H1 (cell line): ENCODE data around the gene ATG2B. TPM values are rescaled to one million over a fixed set of nuclear protein-coding genes. Genes with fewer than 3 reads are reported as not detected.
A peak's percentile ranks its signal among the peaks of the same experiment; 100 is the strongest.

Experiments
- CTCF ChIA-PET: fragments of 300-600 bp; sonication (Branson Sonifier 250); formaldehyde crosslinking; loops from one replicate; lab custom pipeline; 2021; ENCODE audit not compliant: partially characterized antibody; lab: Charles Lee
- POLR2A ChIA-PET: fragments of 300-600 bp; sonication (Branson Sonifier 250); formaldehyde crosslinking; loops from one replicate; lab custom pipeline; 2021; ENCODE audit warnings: inconsistent platforms; ENCODE audit not compliant: partially characterized antibody; lab: Charles Lee
- DNase-seq, 2 experiments: peaks; one replicate each; pipeline versions ENCODE4 v3.0.0 to v3.0.0-alpha.2; 2010 to 2022; ENCODE audit warnings: low spot score in 2 of 2, low read depth in 1 of 2, mixed read lengths in 1 of 2
- FAIRE-seq: peaks from 2 replicates; lab custom pipeline; 2011; peaks lifted over from hg19 to GRCh38; lab: Jason Lieb, UNC
- H2AFZ ChIP-seq: 2 replicates; pipeline ENCODE4 v1.8.1; 2012; ENCODE audit warnings: low read length, inconsistent platforms
- H2AK5ac ChIP-seq: 2 replicates; pipeline ENCODE4 v1.6.1; 2013; ENCODE audit warnings: low read depth, low read length
- H2BK120ac ChIP-seq: replicated peaks from 2 replicates; pipeline ENCODE3; 2013; ENCODE audit warnings: low read depth, low read length, inconsistent platforms
- H2BK12ac ChIP-seq: 2 replicates; pipeline ENCODE4 v1.6.1; 2013; ENCODE audit warnings: low read depth, low read length
- H2BK15ac ChIP-seq: 2 replicates; pipeline ENCODE4 v1.6.1; 2013; ENCODE audit warnings: low read length
- H2BK20ac ChIP-seq: 2 replicates; pipeline ENCODE4 v1.6.1; 2013; ENCODE audit warnings: low read length
- H2BK5ac ChIP-seq: 2 replicates; pipeline ENCODE4 v1.6.1; 2013; ENCODE audit warnings: low read depth, low read length
- H3K14ac ChIP-seq: 2 replicates; pipeline ENCODE4 v1.6.1; 2013; ENCODE audit warnings: inconsistent platforms; ENCODE audit not compliant: insufficient read length
- H3K18ac ChIP-seq: 2 replicates; pipeline ENCODE4 v1.6.1; 2013; ENCODE audit warnings: low read length; ENCODE audit errors: extremely low read depth
- H3K23ac ChIP-seq: 2 replicates; pipeline ENCODE4 v1.6.1; 2013; ENCODE audit warnings: inconsistent platforms; ENCODE audit not compliant: insufficient read length
- H3K23me2 ChIP-seq: 2 replicates; pipeline ENCODE4 v1.6.1; 2013; ENCODE audit warnings: low read depth, low read length
- H3K27ac ChIP-seq: 2 replicates; pipeline ENCODE4 v1.6.1; 2011; ENCODE audit warnings: low read depth, low read length, inconsistent platforms
- H3K27me3 ChIP-seq, 4 experiments: replicated peaks in 1 of 4; 1 replicate in 1 of 4; 2 replicates in 3 of 4; pipeline versions ENCODE4 v1.6.1 to v1.8.1; 2011 to 2013; ENCODE audit warnings: low read length in 3 of 4, mild to moderate bottlenecking in 3 of 4, inconsistent platforms in 2 of 4, mixed read lengths in 2 of 4, moderate library complexity in 1 of 4; ENCODE audit not compliant: control insufficient read depth in 3 of 4, insufficient read depth in 3 of 4; ENCODE audit errors: extremely low read depth in 1 of 4
- H3K36me3 ChIP-seq, 4 experiments: 2 replicates each; pipeline versions ENCODE4 v1.6.1 to v1.8.1; 2011 to 2013; ENCODE audit warnings: mild to moderate bottlenecking in 4 of 4, low read length in 3 of 4, moderate library complexity in 2 of 4, control low read depth in 1 of 4, inconsistent platforms in 1 of 4; ENCODE audit not compliant: insufficient read depth in 4 of 4, control insufficient read depth in 2 of 4
- H3K4ac ChIP-seq: replicated peaks from 2 replicates; pipeline ENCODE3; 2013; ENCODE audit warnings: low read length, low read depth, mixed read lengths, inconsistent platforms; ENCODE audit not compliant: insufficient read length
- H3K4me1 ChIP-seq, 4 experiments: replicated peaks in 1 of 4; 1 replicate in 1 of 4; 2 replicates in 3 of 4; pipeline versions ENCODE4 v1.6.1 to v1.8.1; 2011 to 2013; ENCODE audit warnings: low read length in 3 of 4, inconsistent platforms in 2 of 4, mixed read lengths in 1 of 4; ENCODE audit not compliant: insufficient read depth in 4 of 4, control insufficient read depth in 3 of 4
- H3K4me2 ChIP-seq, 2 experiments: 2 replicates each; pipeline versions ENCODE4 v1.6.1 to v1.8.1; 2011 to 2013; ENCODE audit warnings: low read depth in 2 of 2, low read length in 2 of 2, control low read depth in 1 of 2, inconsistent platforms in 1 of 2, mild to moderate bottlenecking in 1 of 2; ENCODE audit not compliant: insufficient read depth in 1 of 2
- H3K4me3 ChIP-seq, 4 experiments: fragments of 200-600, 300-600 bp in 1 of 4; sonication (generic), shearing (Covaris generic), sonication (Bioruptor Twin) in 1 of 4; 2 replicates each; pipeline versions ENCODE4 v1.5.1 to v1.8.1; 2011 to 2016; ENCODE audit warnings: low read length in 4 of 4, low read depth in 3 of 4, control low read depth in 2 of 4, inconsistent platforms in 2 of 4, mild to moderate bottlenecking in 2 of 4, mixed read lengths in 1 of 4, moderate library complexity in 1 of 4; ENCODE audit not compliant: insufficient read depth in 2 of 4; ENCODE audit errors: extremely low read depth in 1 of 4
- H3K56ac ChIP-seq: replicated peaks from 2 replicates; pipeline ENCODE3; 2013; ENCODE audit warnings: low read depth, mild to moderate bottlenecking, mixed read lengths, low read length, inconsistent platforms; ENCODE audit not compliant: insufficient read length
- H3K79me1 ChIP-seq: 2 replicates; pipeline ENCODE4 v1.6.1; 2013; ENCODE audit warnings: low read depth, low read length, control low read depth
- H3K79me2 ChIP-seq, 2 experiments: 2 replicates each; pipeline versions ENCODE4 v1.6.1 to v1.8.1; 2012 to 2013; ENCODE audit warnings: low read length in 2 of 2, mild to moderate bottlenecking in 2 of 2, inconsistent platforms in 1 of 2; ENCODE audit not compliant: insufficient read depth in 2 of 2, control insufficient read depth in 1 of 2
- H3K9ac ChIP-seq, 4 experiments: replicated peaks in 1 of 4; 1 replicate in 1 of 4; 2 replicates in 3 of 4; pipeline versions ENCODE4 v1.6.1 to v1.8.1; 2011 to 2013; ENCODE audit warnings: low read depth in 3 of 4, low read length in 3 of 4, control low read depth in 2 of 4, mild to moderate bottlenecking in 2 of 4, moderate library complexity in 2 of 4, inconsistent platforms in 1 of 4; ENCODE audit errors: extremely low read depth in 1 of 4
- H3K9me3 ChIP-seq, 2 experiments: 2 replicates each; pipeline versions ENCODE4 v1.6.1 to v1.8.1; 2012 to 2013; ENCODE audit warnings: mild to moderate bottlenecking in 2 of 2, moderate library complexity in 2 of 2, control low read depth in 1 of 2, inconsistent platforms in 1 of 2, low read depth in 1 of 2, low read length in 1 of 2, mixed read lengths in 1 of 2; ENCODE audit not compliant: insufficient read depth in 2 of 2
- H4K20me1 ChIP-seq, 2 experiments: replicated peaks in 1 of 2; 2 replicates each; pipeline versions ENCODE3 to v1.8.1; 2011 to 2013; ENCODE audit warnings: inconsistent platforms in 2 of 2, low read length in 2 of 2, mild to moderate bottlenecking in 1 of 2; ENCODE audit not compliant: insufficient read depth in 2 of 2, control insufficient read depth in 1 of 2
- H4K5ac ChIP-seq: 2 replicates; pipeline ENCODE4 v1.6.1; 2013; ENCODE audit warnings: low read length, low read depth, mixed read lengths, inconsistent platforms; ENCODE audit not compliant: insufficient read length
- H4K8ac ChIP-seq: 2 replicates; pipeline ENCODE4 v1.8.0; 2013; ENCODE audit warnings: mild to moderate bottlenecking, moderate library complexity, low read length, inconsistent platforms; ENCODE audit not compliant: insufficient read depth; ENCODE audit errors: extremely low read depth
- H4K91ac ChIP-seq: replicated peaks from 2 replicates; pipeline ENCODE3; 2013; ENCODE audit warnings: low read length, mixed read lengths, inconsistent platforms; ENCODE audit not compliant: insufficient read length
- CBX8 ChIP-seq: fragments of 300-800, 300-1000 bp; sonication (generic); IDR thresholded peaks from 2 replicates; pipeline ENCODE4 v1.7.1; 2016; ENCODE audit warnings: low read depth, low read length, borderline replicate concordance
- CTCF ChIP-seq, 3 experiments: IDR thresholded peaks; 1 replicate in 2 of 3; 2 replicates in 1 of 3; pipeline versions ENCODE4 v1.5.1 to v1.6.1; 2011; ENCODE audit warnings: low read length in 3 of 3, mild to moderate bottlenecking in 3 of 3, inconsistent platforms in 2 of 3, low read depth in 1 of 3, moderate library complexity in 1 of 3; ENCODE audit not compliant: insufficient read depth in 1 of 3; ENCODE audit errors: control extremely low read depth in 1 of 3
- E2F6 ChIP-seq: IDR thresholded peaks from 2 replicates; pipeline ENCODE4 v1.6.1; 2012; ENCODE audit warnings: inconsistent platforms
- EGR1 ChIP-seq: IDR thresholded peaks from 2 replicates; pipeline ENCODE4 v1.6.1; 2011; ENCODE audit warnings: low read depth, low read length, borderline replicate concordance
- JUN ChIP-seq: IDR thresholded peaks from 2 replicates; pipeline ENCODE4 v1.6.1; 2011; ENCODE audit warnings: low read depth, mild to moderate bottlenecking, improper control_type of control experiment, low read length
- NRF1 ChIP-seq: IDR thresholded peaks from 2 replicates; pipeline ENCODE4 v1.6.1; 2011; ENCODE audit warnings: mild to moderate bottlenecking, low read depth, low read length, improper control_type of control experiment
- PHF8 ChIP-seq: fragments of 200-600 bp; sonication (generic); conservative IDR thresholded peaks from 2 replicates; pipeline ENCODE4 v1.7.1; 2012; ENCODE audit warnings: low read depth, mild to moderate bottlenecking, inconsistent platforms, low read length, moderate library complexity
- POLR2AphosphoS5 ChIP-seq: IDR thresholded peaks from 2 replicates; pipeline ENCODE4 v1.6.1; 2011; ENCODE audit warnings: low read depth, low read length
- RXRA ChIP-seq: IDR thresholded peaks from 2 replicates; pipeline ENCODE4 v1.6.1; 2011; ENCODE audit warnings: low read depth, mild to moderate bottlenecking, low read length, moderate library complexity; ENCODE audit not compliant: insufficient read depth
- SIRT6 ChIP-seq: IDR thresholded peaks from one replicate; pipeline ENCODE4 v1.7.1; 2012; ENCODE audit warnings: low read length, inconsistent platforms
- TEAD4 ChIP-seq: IDR thresholded peaks from 2 replicates; pipeline ENCODE4 v1.6.1; 2012; ENCODE audit warnings: low read depth, low read length, inconsistent platforms, mixed read lengths
- WGBS, 2 experiments: shearing (Covaris generic) in 1 of 2; methylation state at CpG; one replicate each; pipeline versions ENCODE4 v1.1.6 to v1.1.7; 2013 to 2015; ENCODE audit warnings: low lambda C conversion rate in 2 of 2, mixed read lengths in 2 of 2, inconsistent platforms in 1 of 2, low coverage in 1 of 2, missing lambda C conversion rate in 1 of 2; ENCODE audit not compliant: insufficient replicate concordance in 2 of 2, insufficient coverage in 1 of 2, insufficient read length in 1 of 2; ENCODE audit errors: extremely low coverage in 1 of 2, missing lambda C conversion rate in 1 of 2; 5-methylcytosine and 5-hydroxymethylcytosine counted together
- polyA plus RNA-seq, 7 experiments: library from polyadenylated mRNA; depleted of rRNA in 3 of 7; stranded (reverse) in 5 of 7; unstranded in 2 of 7; fragments of >200 nt in 5 of 7; fragments of 200-250 nt in 2 of 7; gene quantifications; 1 replicate in 5 of 7; 2 replicates in 1 of 7; 4 replicates in 1 of 7; pipeline versions ENCODE4 v1.2.1 to v1.2.3, GENCODE V29; 2011 to 2013; ENCODE audit warnings: missing spikeins in 2 of 7, mixed read lengths in 2 of 7
- total RNA-seq: library from RNA; stranded (reverse); fragmentation: NEBNext Ultra II Directional; extraction: Animal tissue kit (Norgen Biotek cat#: 25700); gene quantifications from 2 replicates; pipeline ENCODE4 v1.2.1, GENCODE V29; 2021

ATG2B gene
- total and polyA plus RNA-seq, 2 of the 8 experiments (the other 6 are each of a cell fraction or from before 2014, with no cell fraction given), result 4.6 to 14.4 TPM

- Histone ChIP-seq H3K27ac (no peak overlapping the region), H4K5ac (no peak overlapping the region), H3K36me3 (peaks cover 0 to 10% (median 0%) of the 10 kb centered on the region in 4 experiments; a peak in 1 of 8 replicates), H3K9ac (peak overlapping the region in 3 of 4 experiments; percentile 59 to 76 (median 67); a peak in 3 of 7 replicates), H3K23ac (no peak overlapping the region), H2AK5ac (no peak overlapping the region), H3K27me3 (peaks cover 0 to 10% (median 7%) of the 10 kb centered on the region in 4 experiments; a peak in 5 of 7 replicates), H4K8ac (no peak overlapping the region), H3K4me2 (peak overlapping the region; percentile 93 to 100), H3K79me1 (no peaks in the 10 kb centered on the region; the same call in 1 of the 2 replicates), H2BK20ac (no peak overlapping the region), H4K20me1 (no peaks in the 10 kb centered on the region), H2BK12ac (no peak overlapping the region), H3K14ac (no peak overlapping the region), H3K4me3 (peak overlapping the region; percentile 69 to 82 (median 76)), H3K79me2 (no peaks in the 10 kb centered on the region), H3K56ac (no peak overlapping the region), H3K4ac (no peak overlapping the region), H2BK15ac (no peak overlapping the region), H3K23me2 (peaks cover 12% of the 10 kb centered on the region; the same call in 1 of the 2 replicates), H3K9me3 (no peaks in the 10 kb centered on the region), H2AFZ (peak overlapping the region; percentile 98; the same call in 1 of the 2 replicates), H3K18ac (peak overlapping the region; percentile 51; the same call in 1 of the 2 replicates), H2BK5ac (no peak overlapping the region), H2BK120ac (no peak overlapping the region), H3K4me1 (peaks cover 0 to 4% (median 0%) of the 10 kb centered on the region in 4 experiments; a peak in 2 of 7 replicates), H4K91ac (no peak overlapping the region)
- 15% methylated on average over 13 of the region's 13 CpGs; no CpG with 5 or more reads in 1 of the 2 experiments for WGBS, 2 experiments
- FAIRE-seq, result no peak
- ChIA-PET POLR2A (interaction anchor here (0.8 to 2.0 kb wide), 8 partner anchors 10 to 116 kb away, joined by 3 to 18 read pairs (median 4); no protein-coding TSS in a partner anchor), CTCF (interaction anchor here (1.0 to 1.4 kb wide), 2 partner anchors 8 to 17 kb away, joined by 3 read pairs; no protein-coding TSS in a partner anchor)
- no peak for DNase-seq
- no peak for TF ChIP-seq NRF1
- no peak for TF ChIP-seq JUN
- TF ChIP-seq POLR2AphosphoS5, result no peak
- no peak for TF ChIP-seq CTCF (IDR thresholded peaks at IDR 0.05; ENCODE audit: control extremely low read depth in 1 of 3, insufficient read depth in 1 of 3, low read depth in 1 of 3, low read length in 3 of 3)
- no peak for TF ChIP-seq PHF8
- TF ChIP-seq E2F6, result no peak
- no peak for TF ChIP-seq EGR1
- TF ChIP-seq TEAD4, result no peak
- no peak for TF ChIP-seq SIRT6
- no peak for TF ChIP-seq CBX8
- TF ChIP-seq RXRA, result no peak
Observed at GRCh38 chr14:96390965-96391292, 27.8 kb upstream of the ATG2B start.
